ENCODE results near the gene TMC1.
"Not testable (repeated sequence)": the region's sequence is repeated elsewhere in the genome, so short reads cannot be mapped to it uniquely, and the experiment has no call there.

The TMC1 gene

DNA sequence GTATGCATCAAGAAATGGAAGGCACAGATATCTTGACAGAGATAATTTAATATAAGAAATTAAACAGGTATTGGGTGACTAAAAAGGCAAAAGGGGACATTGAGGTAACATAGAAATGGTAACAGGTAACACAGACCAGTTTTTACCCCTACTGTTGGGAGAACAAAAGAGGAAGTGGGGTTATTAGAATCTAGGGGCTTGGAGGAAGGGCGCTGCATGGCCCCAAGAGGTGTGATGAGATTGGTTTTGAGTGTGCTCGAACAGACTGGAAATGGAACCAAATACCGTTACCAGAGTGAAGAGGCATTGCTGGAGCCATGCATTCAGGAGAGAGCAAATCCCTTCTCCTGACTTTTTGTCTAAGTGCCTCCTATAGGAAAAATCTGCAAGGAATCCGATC lies 237.5 kb downstream of the TMC1 start:
- no peak for DNase-seq (ENCODE audit: low read depth, low spot score)

DNA sequence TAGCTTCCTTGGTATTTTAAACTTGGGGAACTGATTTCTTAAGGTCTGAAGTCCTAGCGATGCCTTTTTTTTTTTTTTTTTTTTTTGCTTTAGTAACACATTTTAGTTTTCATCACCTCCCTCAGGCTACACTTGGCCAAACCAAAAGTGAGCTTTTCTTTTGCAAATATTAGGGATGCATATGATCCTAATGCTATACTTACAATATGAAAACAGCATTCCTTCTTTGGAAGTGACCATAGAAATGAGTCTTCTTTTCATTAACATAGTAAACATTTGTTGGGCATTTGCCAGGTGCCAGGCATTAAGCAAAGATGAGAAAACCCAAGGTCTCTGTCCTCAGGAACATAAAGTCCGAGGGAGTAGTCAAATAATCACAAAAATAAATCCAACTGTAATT lies 241.6 kb downstream of the TMC1 start:
- no peak for DNase-seq (ENCODE audit: low read depth, low spot score)

DNA sequence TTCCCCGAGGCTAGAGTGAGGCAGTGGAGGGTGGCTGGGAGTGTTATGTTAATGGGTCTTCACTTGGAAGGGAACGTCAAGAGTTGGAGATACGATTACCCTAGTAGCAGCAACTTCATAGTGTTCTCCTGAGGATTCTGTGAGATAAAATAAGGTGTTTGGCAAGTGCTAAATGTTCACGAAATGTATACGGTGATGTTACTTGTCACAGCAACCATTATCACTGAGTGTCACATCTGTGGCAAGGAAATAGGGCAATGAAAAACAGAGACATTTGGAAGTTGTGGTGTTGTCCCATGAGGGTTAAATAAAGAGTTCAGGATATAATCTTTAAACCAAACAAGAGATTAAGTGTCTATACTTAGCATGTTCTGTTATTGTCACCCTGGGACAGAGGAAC lies 248.1 kb downstream of the TMC1 start:
- no peak for DNase-seq (ENCODE audit: low read depth, low spot score)

DNA sequence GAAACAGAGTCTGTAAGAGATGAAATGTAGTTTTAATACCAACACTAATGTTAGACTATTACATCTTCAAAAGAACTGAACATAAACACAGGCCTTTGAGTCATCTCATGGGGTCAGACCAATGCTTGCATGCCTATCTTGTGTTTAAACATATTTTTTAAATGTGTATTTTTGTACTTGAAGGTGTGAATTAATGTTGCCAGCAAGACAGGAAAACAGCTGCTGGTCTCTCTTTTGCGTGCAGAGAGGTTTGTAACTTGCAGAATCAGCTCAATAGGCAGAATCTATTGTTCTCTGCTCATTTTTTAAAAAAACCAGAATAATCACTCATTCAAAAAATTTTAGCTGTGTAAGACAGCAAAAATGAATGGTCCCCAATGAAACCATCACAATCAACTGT lies 251.3 kb downstream of the TMC1 start:
- no peak for DNase-seq (ENCODE audit: low read depth, low spot score)

DNA sequence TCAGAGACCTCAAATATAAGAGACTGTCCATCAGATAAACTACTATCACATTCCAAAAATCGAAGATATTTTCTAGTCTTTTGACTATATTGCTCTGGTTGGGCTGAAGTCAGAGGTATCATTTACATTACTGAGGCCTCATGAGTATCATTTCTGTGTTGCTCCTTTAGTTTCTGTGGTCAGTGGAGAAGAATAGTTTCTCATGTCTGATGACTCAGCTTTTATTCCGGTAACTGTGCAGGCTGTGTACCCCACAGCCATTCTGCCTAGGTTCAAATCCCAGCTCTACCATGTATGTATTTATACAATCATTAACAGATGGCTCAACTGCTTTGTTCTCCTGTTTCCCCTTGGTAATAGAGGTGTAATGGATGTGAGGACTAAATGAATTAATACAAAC lies 252.2 kb downstream of the TMC1 start:
- DNase-seq (ENCODE audit: low read depth, low spot score): no peak

DNA sequence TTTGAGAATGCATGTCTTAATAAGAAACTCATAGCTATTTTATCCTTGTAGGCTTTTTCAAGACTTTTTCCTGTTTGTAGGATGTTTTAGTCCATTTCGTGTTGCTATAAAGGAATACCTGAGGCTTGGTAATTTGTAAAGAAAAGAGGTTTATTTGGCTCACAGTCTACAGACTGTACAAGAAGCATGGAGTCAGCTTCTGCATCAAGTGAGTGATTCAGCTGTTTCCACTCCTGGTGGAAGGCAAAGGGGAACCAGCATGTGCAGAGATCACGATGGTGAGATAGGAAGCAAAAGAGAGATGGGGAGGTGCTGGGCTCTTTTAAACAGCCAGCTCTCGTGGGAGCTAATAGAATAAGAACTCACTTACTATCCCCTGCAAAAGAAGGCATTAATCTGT lies 254.2 kb downstream of the TMC1 start:
- no peak for DNase-seq (ENCODE audit: low read depth, low spot score)

DNA sequence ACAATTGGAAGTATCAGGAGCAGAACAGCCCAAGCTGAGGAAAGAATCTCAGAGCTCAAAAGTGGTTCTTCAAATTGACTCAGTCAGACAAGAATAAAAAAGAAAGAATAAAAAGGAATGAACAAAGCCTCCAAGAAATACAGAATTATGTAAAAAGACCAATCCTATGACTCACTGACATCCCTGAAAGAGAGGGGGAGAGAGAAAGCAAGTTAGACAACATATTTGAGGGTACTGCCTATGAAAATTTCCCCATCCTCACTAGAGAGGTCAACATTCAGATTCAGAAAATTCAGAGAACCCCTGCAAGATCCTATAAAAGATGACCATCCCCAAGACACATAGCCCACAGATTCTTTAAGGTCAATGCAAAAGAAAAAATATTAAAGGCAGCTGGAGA lies 258.2 kb downstream of the TMC1 start:
- no peak for DNase-seq (ENCODE audit: low read depth, low spot score)

DNA sequence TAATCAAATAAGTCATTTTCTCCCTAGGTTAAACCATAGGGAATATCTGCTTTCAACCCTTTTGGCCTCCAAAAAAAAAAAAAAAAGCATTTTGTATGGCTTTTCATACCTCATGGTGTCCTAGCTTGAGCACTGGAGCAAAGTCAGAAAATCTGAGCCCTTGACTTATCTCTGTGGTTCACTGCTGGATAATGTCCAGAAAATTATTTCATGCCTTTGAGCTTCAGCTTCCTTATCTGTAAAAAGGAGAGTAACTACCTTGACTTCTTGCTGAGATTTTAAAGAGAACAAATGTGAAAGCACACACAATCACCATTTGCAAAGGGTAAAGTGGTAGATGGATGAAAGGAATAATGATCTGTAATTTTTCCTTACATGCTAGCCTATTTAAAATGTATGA lies 265.5 kb downstream of the TMC1 start:
- no peak for DNase-seq (ENCODE audit: low read depth, low spot score)

DNA sequence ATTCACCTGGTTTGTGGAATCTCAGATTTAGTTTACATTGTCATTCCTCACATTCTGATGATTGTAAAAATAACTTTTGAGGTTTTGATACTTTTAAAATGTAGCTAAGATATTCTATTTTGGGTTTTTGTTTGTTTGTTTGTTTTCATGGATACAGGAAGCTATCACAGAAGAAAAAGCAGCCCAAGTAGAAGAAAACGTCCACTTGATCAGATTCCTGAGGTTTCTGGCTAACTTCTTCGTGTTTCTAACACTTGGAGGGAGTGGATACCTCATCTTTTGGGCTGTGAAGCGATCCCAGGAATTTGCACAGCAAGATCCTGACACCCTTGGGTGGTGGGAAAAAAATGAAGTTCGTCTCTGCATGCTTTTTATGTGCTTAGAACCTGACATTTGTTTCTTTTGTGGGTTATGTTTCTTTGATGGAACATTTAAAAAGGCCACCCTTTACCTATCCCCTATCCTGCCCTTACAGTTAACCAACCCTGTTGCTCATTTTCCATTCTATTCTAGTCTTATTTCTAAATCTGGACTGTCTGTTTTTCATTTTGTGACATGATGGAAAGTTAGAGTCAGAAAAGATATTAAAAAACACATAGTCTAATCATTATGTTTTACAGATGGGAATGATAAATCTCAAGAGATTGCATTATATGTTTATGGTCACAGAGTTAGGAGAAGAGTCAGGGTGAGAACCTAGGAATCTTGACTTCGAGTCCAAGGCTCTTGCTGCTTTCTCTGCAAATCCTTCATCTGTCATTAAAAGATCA lies 267.7 kb downstream of the TMC1 start:
- no peak for DNase-seq (ENCODE audit: low read depth, low spot score)

DNA sequence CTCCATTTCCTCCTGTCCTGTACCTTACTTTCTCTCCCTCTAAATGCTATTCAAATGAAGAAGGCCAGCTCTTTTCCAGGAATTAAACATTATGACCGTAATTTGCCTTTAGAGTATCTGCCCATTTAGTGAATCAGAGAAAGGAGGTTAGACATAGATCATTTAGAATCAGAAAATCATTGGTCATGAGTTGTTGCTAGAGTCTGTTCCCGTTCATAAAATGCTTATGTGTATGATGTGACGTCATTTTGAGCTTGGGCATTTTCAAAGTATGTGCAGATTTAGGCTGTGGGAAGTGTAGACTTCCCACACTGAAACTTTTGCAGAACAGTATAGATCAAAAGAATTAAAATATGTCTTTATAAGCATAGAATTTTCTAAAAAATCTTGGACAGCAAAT lies 268.5 kb downstream of the TMC1 start:
- DNase-seq (ENCODE audit: low read depth, low spot score): no peak

DNA sequence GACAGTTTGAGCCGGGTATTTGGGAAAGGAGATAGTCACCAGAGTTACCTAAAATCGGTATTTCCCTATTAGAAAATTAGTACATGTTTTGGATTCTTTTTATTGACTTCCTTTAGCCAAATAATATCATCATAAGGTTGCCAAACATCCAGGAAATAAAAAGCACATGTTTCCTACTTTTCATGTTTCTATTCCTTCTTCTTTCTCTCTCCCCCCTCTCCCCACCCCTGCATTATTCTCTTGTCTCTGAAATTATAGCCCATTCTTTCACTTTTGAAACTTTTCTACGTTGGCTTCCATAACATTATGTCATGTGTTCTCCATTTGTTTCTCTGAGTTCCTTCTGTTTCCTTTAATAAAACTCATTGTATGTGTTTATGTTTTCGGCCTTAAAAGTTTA lies 269.6 kb downstream of the TMC1 start:
- DNase-seq (ENCODE audit: low read depth, low spot score): no peak

DNA sequence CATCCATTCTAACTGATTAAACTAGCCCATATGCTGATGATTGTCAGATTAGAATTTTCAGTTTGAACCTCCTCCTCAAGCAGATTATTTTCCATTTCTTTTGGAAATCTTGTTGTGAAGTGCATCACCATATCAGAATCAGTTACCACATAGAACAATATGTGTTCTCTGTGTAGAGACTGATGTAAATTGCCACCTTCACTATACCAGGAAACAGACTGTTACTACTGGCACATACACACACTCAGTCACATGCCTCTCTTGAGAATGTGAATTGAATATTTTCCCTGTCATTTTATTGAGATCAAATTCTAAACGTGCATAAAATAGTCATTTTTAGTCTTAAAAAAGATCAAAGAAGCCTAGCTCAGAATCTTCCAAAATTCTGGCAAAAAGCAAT lies 270.0 kb downstream of the TMC1 start:
- DNase-seq (ENCODE audit: low read depth, low spot score): no peak

DNA sequence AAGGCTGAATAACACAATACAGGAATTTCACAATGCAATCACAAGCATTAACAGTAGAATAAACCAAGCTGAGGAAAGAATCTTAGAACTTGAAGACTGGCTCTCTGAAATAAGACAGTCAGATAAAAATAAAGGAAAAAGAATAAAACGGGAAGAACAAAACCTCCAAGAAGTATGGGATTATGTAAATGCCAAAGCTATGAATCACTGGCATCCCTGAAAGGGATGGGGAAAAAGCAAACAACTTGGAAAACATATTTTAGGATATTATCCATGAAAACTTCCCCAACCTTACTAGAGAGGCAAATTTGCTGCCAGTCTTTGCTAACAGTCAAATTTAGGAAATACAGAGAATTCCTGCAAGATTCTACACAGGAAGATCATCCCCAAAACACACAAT lies 273.5 kb downstream of the TMC1 start:
- no peak for DNase-seq (ENCODE audit: low read depth, low spot score)

DNA sequence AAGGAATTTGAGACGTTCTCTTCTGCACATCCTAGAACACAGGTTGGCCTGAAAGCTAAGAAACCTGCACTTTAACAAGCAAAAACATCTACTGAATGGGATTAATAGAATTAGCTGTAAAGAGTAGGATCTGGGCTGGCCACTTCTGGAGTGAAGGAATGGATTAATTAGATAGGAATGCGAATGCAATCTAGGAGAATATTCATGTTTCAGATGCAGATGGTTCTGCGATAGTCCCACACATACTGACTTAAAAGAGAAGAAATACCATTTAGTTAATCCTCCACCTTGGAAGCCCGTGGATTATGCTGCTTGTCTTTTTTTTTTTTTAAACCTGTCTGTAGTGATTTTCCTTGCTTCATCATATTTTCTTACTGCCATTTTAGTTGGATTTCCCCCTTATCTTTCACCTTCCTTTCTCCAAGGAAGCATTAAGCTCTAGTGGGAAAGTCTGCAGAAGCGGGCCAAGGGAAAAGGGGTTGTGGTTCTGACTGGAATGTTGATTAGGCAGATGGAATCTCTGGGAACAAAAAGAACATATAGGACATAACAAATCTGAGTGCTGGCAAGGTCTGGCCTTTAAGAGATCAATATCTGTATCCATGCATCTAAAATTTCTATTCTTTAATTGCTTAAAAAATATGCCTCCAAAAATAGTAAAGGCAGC lies 279.1 kb downstream of the TMC1 start:
- DNase-seq (ENCODE audit: low read depth, low spot score): no peak

DNA sequence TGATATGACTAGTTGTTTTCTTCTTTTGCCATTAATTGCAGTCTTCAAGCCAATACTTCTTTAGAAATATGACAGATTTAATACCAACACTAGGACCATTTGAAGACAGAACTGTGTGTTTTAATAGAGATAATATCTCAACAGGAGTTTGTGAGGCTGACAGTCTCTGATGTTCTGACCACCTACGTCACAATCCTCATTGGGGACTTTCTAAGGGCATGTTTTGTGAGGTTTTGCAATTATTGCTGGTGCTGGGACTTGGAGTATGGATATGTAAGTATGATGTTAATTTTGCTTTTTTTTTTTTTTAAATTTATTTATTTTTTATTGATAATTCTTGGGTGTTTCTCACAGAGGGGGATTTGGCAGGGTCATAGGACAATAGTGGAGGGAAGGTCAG lies 283.8 kb downstream of the TMC1 start:
- DNase-seq (ENCODE audit: low read depth, low spot score): no peak

DNA sequence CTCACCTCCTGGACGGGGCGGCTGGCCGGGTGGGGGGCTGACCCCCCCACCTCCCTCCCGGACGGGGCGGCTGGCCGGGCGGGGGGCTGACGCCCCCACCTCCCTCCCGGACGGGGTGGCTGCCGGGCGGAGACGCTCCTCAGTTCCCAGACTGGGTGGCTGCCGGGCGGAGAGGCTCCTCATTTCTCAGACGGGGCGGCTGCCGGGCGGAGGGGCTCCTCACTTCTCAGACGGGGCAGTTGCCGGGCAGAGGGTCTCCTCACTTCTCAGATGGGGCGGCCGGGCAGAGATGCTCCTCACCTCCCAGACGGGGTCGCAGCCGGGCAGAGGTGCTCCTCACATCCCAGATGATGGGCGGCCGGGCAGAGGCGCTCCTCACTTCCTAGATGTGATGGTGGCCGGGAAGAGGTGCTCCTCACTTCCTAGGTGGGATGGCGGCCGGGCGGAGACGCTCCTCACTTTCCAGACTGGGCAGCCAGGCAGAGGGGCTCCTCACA lies 285.0 kb downstream of the TMC1 start:
- not testable (repeated sequence) for DNase-seq (ENCODE audit: low read depth, low spot score)

DNA sequence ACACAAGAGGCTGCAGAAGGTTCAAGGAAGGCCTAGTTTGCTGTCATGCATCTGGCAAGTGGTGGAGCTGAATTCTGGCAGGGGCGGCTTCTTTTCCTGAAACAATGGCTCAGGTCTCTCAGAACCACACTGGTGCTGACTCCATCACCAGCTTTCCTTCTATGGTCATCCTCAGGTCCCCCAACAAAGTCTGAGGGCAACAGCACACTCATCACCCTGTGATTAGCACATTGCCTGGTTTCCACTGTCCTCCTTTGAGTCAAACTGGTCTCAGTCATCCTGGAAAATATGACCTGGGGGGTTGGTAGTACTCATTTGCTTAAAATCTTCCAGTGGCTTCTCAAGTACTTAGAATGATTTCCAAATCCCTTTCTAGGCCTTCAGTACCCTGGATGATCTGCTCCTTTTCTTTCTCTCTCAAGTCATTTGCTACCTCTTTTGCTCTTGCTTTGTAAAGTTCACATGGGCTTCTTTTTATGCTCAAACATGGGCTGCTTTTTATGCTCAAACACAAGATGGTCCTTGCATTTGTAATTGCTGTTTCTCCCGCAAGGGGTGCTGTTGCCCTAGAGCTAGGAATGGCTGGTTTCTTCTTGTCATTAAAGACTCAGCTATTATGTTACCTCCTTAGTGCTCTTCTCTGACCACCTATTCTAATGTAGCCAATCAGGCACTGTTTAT lies 286.5 kb downstream of the TMC1 start:
- DNase-seq (ENCODE audit: low read depth, low spot score): no peak

DNA sequence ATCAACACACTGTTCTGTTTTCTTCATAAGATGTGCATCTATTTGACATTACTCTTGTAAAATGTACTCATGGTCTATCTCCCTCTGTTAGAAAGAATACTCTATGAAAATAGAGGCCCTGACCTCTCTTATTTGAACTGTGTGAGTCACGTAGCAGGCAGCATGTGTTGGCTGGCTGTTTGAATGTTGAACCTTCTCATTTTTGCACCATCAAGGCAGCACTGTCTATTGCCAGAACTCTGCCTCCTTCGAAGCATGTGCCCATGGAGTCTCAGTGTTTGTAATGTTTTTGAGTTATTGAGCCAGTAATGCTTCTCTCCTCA lies 287.0 kb downstream of the TMC1 start:
- DNase-seq (ENCODE audit: low read depth, low spot score): no peak

DNA sequence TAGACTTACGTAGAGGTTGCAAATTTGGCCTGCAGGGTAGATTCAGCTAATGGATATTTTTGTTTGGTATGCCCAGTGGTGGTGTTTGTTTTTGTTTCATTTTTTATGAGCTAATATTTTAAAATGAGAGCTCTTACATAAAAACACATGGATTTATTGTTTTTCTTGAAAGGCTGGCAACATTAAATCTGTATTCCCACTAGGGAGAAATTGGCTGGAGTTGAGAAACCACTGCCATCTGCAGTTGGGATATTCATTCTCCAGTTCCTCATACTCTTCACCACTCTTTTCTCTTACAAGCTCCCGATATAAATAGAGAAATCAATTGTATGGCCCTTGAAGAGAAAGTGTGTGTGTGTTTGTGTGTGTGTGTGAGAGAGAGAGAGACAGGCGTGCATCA lies 288.2 kb downstream of the TMC1 start:
- no peak for DNase-seq (ENCODE audit: low read depth, low spot score)

DNA sequence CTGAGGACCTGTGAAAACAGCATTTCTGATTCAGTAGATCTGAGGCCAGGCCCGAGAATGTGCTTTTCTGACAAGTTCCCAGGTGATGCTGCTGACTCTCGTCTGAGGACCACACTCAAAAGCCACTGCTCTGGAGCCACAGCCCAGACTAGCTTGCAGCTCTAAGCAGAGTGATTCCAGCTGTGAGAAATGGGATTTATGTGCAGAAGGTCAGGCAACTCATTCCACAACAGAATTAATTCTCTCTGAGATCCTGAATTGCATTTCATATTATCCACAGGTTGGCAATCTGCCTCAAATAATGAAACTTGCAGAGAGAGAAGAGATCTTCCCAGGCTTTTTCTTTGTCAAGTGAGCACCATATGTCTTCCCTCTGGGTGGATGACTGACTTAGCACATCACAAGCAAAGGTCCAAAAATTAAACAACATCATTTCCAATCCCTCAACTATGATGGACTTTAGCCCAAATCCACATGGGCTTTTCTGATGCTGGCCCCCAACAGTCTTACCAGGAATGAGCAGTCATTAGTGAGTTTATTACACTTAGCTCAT lies 291.2 kb downstream of the TMC1 start:
- DNase-seq (ENCODE audit: low read depth, low spot score): no peak

DNA sequence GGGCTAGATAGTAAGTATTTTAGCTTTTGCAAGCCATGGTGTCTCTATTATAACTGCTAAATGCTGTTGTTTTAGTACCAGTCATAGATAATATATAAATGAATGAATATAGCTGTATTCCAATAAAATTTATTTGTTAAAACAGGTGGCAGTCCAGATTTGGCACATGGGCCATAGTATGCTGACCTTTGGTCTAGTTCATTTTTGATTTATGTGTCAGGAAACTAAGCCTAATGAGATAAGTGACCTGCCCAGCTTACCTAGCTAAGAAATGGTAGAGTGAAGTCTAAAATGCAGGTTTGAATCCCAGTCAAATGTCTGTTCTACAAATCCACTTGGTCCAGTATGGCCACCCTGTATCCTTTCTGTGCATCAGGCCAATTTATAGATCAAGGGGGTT lies 292.1 kb downstream of the TMC1 start:
- DNase-seq (ENCODE audit: low read depth, low spot score): no peak

DNA sequence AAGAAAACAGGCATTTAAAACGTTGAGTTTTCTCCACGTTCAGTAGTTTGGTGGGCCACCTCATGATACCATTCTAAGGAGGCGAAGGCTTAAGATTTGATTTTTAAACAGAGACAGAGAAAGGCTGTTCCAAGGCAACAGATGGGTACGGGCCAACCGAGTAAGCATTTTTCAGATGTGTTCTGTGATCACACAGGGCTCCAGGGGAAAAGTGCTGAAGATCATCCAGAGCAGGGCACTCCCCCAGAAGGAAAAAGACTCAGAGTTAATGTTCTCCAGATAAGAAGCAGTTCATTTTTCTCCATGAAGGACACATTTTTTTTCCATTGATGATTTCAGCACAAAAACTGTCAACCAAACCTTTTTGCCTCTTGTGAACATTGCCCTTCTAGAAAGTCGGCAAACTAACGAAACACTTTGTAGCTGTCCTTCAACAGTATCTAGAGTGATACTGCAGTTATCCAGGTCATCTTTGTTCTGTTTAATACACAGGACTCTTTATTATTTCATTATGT lies 292.7 kb downstream of the TMC1 start:
- no peak for DNase-seq (ENCODE audit: low read depth, low spot score)

Measured in activated CD4-positive, CD25-positive, alpha-beta regulatory T cell treated with anti-CD3 and anti-CD28 coated beads, Interleukin-2, amount 50 U/mL, for 16 hours (primary cell).